ENCODE measurements around the gene ZNF48. TPM values are rescaled to one million over a fixed set of nuclear protein-coding genes. Genes with fewer than 3 reads are reported as not detected.
A peak's percentile ranks its signal among the peaks of the same experiment; 100 is the strongest.

ZNF48 gene
- total RNA-seq, 1 donor from 2014 or later, result 21.1 TPM

GRCh38 chr16:30377812-30378235 is 17.4 kb upstream of the ZNF48 start:
- no peak for TF ChIP-seq CTCF (conservative IDR thresholded peaks at IDR 0.05)
- Mint-ChIP-seq H3K27me3 (no peaks in the 10 kb centered on the region), H3K9me3 (no peaks in the 10 kb centered on the region), H3K36me3 (peaks cover 3% of the 10 kb centered on the region), H3K27ac (peak overlapping the region; percentile 100), H3K4me1 (ENCODE audit: unreplicated experiment) (peaks cover 17% of the 10 kb centered on the region), H3K4me3 (peak overlapping the region; percentile 98)
- DNase-seq (ENCODE audit: extremely low spot score, unreplicated experiment), result peak; percentile 91

GRCh38 chr16:30378236-30379157 is 16.7 kb upstream of the ZNF48 start:
- no peaks in the 10 kb centered on the region for H3K9me3 Mint-ChIP-seq
- H3K4me1 Mint-ChIP-seq (ENCODE audit: unreplicated experiment), result peaks cover 17% of the 10 kb centered on the region
- peak; percentile 27 for TF ChIP-seq CTCF (conservative IDR thresholded peaks at IDR 0.05)
- H3K36me3 Mint-ChIP-seq, result peaks cover 3% of the 10 kb centered on the region
- peak overlapping the region; percentile 98 for H3K4me3 Mint-ChIP-seq
- no peaks in the 10 kb centered on the region for H3K27me3 Mint-ChIP-seq
- H3K27ac Mint-ChIP-seq, result peak overlapping the region; percentile 100
- DNase-seq (ENCODE audit: extremely low spot score, unreplicated experiment), result peak; percentile 100

GRCh38 chr16:30379158-30379783 is 15.9 kb upstream of the ZNF48 start:
- peak overlapping the region; percentile 98 for H3K4me3 Mint-ChIP-seq
- peaks cover 17% of the 10 kb centered on the region for H3K4me1 Mint-ChIP-seq (ENCODE audit: unreplicated experiment)
- DNase-seq (ENCODE audit: extremely low spot score, unreplicated experiment), result no peak
- H3K27ac Mint-ChIP-seq, result peak overlapping the region; percentile 100
- H3K9me3 Mint-ChIP-seq, result no peaks in the 10 kb centered on the region
- H3K27me3 Mint-ChIP-seq, result no peaks in the 10 kb centered on the region
- peaks cover 3% of the 10 kb centered on the region for H3K36me3 Mint-ChIP-seq
- no peak for TF ChIP-seq CTCF (conservative IDR thresholded peaks at IDR 0.05)

- peaks cover 3% of the 10 kb centered on the region for H3K36me3 Mint-ChIP-seq
- H3K4me3 Mint-ChIP-seq, result peak overlapping the region; percentile 98
- no peak for TF ChIP-seq CTCF (conservative IDR thresholded peaks at IDR 0.05)
- H3K9me3 Mint-ChIP-seq, result no peaks in the 10 kb centered on the region
- H3K4me1 Mint-ChIP-seq (ENCODE audit: unreplicated experiment), result peaks cover 17% of the 10 kb centered on the region
- peak overlapping the region; percentile 41 for H3K27ac Mint-ChIP-seq
- H3K27me3 Mint-ChIP-seq, result no peaks in the 10 kb centered on the region
- no peak for DNase-seq (ENCODE audit: extremely low spot score, unreplicated experiment)
Measured at GRCh38 chr16:30380072-30380802, 15.0 kb upstream of the ZNF48 start.

GRCh38 chr16:30380803-30381208 is 14.4 kb upstream of the ZNF48 start:
- Mint-ChIP-seq H3K36me3 (peaks cover 3% of the 10 kb centered on the region), H3K27ac (peak overlapping the region; percentile 41), H3K27me3 (no peaks in the 10 kb centered on the region), H3K4me3 (peak overlapping the region; percentile 45), H3K4me1 (ENCODE audit: unreplicated experiment) (peaks cover 17% of the 10 kb centered on the region), H3K9me3 (no peaks in the 10 kb centered on the region)
- DNase-seq (ENCODE audit: extremely low spot score, unreplicated experiment), result no peak
- TF ChIP-seq CTCF (conservative IDR thresholded peaks at IDR 0.05), result no peak

All from type B pancreatic cell (in vitro differentiated cells).